H1 (cell line): ENCODE data around the gene ROS1.

Experiments used
- EGR1 ChIP-seq: IDR thresholded peaks from 2 replicates; pipeline ENCODE4 v1.6.1; 2011; ENCODE audit warnings: low read depth, low read length, borderline replicate concordance
- EZH2 ChIP-seq: fragments of 200-600 bp; sonication (generic); IDR thresholded peaks from 2 replicates; pipeline ENCODE4 v1.7.1; 2012; ENCODE audit warnings: low read depth, mild to moderate bottlenecking, moderate library complexity, low read length, inconsistent platforms; ENCODE audit not compliant: severe bottlenecking
- JUN ChIP-seq: IDR thresholded peaks from 2 replicates; pipeline ENCODE4 v1.6.1; 2011; ENCODE audit warnings: low read depth, mild to moderate bottlenecking, improper control_type of control experiment, low read length
- PHF8 ChIP-seq: fragments of 200-600 bp; sonication (generic); conservative IDR thresholded peaks from 2 replicates; pipeline ENCODE4 v1.7.1; 2012; ENCODE audit warnings: low read depth, mild to moderate bottlenecking, inconsistent platforms, low read length, moderate library complexity
- POLR2A ChIP-seq, 2 experiments: IDR thresholded peaks; 1 replicate in 1 of 2; 2 replicates in 1 of 2; pipeline ENCODE4 v1.6.1; 2011; ENCODE audit warnings: low read depth in 2 of 2, low read length in 2 of 2, mild to moderate bottlenecking in 2 of 2; ENCODE audit errors: control extremely low read depth in 1 of 2
- POLR2AphosphoS5 ChIP-seq: IDR thresholded peaks from 2 replicates; pipeline ENCODE4 v1.6.1; 2011; ENCODE audit warnings: low read depth, low read length
- RAD21 ChIP-seq, 2 experiments: IDR thresholded peaks in 1 of 2; conservative IDR thresholded peaks in 1 of 2; 2 replicates each; pipeline ENCODE4 v1.6.1; 2011; ENCODE audit warnings: low read depth in 2 of 2, low read length in 2 of 2, improper control_type of control experiment in 1 of 2, inconsistent platforms in 1 of 2, mild to moderate bottlenecking in 1 of 2, moderate library complexity in 1 of 2
- SIN3A ChIP-seq, 2 experiments: IDR thresholded peaks in 1 of 2; conservative IDR thresholded peaks in 1 of 2; 2 replicates each; pipeline ENCODE4 v1.6.1; 2011 to 2012; ENCODE audit warnings: low read length in 2 of 2, improper control_type of control experiment in 1 of 2, low read depth in 1 of 2, mild to moderate bottlenecking in 1 of 2
- TAF1 ChIP-seq: IDR thresholded peaks from 2 replicates; pipeline ENCODE4 v1.6.1; 2011; ENCODE audit warnings: mild to moderate bottlenecking, low read depth, low read length
- TF ChIP-seq, protein P1 (sequence below), 3 experiments: IDR thresholded peaks; 1 replicate in 2 of 3; 2 replicates in 1 of 3; pipeline versions ENCODE4 v1.5.1 to v1.6.1; 2011; ENCODE audit warnings: low read length in 3 of 3, mild to moderate bottlenecking in 3 of 3, inconsistent platforms in 2 of 3, low read depth in 1 of 3, moderate library complexity in 1 of 3; ENCODE audit not compliant: insufficient read depth in 1 of 3; ENCODE audit errors: control extremely low read depth in 1 of 3
- TF ChIP-seq, protein P2 (sequence below): IDR thresholded peaks from 2 replicates; pipeline ENCODE4 v1.6.1; 2012; ENCODE audit warnings: inconsistent platforms
- TF ChIP-seq, protein P3 (sequence below): IDR thresholded peaks from 2 replicates; pipeline ENCODE4 v1.6.1; 2011; ENCODE audit warnings: low read depth, mild to moderate bottlenecking, low read length; ENCODE audit not compliant: insufficient read depth

DNA sequence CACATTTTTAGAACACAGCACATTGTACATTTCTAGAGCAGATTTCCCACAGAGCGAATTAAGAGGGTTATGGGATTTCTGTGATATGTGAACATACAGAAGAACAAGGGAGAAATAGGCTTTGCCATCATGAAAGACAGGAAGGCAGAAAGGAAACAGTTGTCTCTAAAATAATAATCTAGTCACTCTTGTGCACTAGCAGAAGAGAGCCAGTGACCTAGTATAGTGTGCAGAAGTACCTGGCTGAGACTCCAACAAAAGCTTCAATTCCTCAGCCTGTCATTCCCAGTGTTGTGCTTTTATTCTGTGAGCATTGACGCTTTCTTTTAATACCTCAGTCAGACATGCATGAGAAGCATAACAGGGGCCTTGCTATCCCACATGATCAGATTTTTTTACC, 39.0 kb upstream of the ROS1 start:
- no peak for TF ChIP-seq POLR2A (IDR thresholded peaks at IDR 0.05; ENCODE audit: control extremely low read depth in 1 of 2, low read depth in 2 of 2, low read length in 2 of 2)
- no peak for TF ChIP-seq SIN3A (conservative IDR thresholded peaks at IDR 0.05 in 1 of 2, IDR thresholded peaks at IDR 0.05 in 1 of 2; ENCODE audit: low read depth in 1 of 2, low read length in 2 of 2)
- TF ChIP-seq TAF1 = no peak
- TF ChIP-seq, protein P1, sequence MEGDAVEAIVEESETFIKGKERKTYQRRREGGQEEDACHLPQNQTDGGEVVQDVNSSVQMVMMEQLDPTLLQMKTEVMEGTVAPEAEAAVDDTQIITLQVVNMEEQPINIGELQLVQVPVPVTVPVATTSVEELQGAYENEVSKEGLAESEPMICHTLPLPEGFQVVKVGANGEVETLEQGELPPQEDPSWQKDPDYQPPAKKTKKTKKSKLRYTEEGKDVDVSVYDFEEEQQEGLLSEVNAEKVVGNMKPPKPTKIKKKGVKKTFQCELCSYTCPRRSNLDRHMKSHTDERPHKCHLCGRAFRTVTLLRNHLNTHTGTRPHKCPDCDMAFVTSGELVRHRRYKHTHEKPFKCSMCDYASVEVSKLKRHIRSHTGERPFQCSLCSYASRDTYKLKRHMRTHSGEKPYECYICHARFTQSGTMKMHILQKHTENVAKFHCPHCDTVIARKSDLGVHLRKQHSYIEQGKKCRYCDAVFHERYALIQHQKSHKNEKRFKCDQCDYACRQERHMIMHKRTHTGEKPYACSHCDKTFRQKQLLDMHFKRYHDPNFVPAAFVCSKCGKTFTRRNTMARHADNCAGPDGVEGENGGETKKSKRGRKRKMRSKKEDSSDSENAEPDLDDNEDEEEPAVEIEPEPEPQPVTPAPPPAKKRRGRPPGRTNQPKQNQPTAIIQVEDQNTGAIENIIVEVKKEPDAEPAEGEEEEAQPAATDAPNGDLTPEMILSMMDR (IDR thresholded peaks at IDR 0.05; ENCODE audit: control extremely low read depth in 1 of 3, insufficient read depth in 1 of 3, low read depth in 1 of 3, low read length in 3 of 3) = no peak
- no peak for TF ChIP-seq EZH2
- TF ChIP-seq JUN = no peak
- TF ChIP-seq, protein P2, sequence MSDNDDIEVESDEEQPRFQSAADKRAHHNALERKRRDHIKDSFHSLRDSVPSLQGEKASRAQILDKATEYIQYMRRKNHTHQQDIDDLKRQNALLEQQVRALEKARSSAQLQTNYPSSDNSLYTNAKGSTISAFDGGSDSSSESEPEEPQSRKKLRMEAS = no peak
- no peak for TF ChIP-seq RAD21 (IDR thresholded peaks at IDR 0.05 in 1 of 2, conservative IDR thresholded peaks at IDR 0.05 in 1 of 2; ENCODE audit: low read depth in 2 of 2, low read length in 2 of 2)
- no peak for TF ChIP-seq EGR1
- TF ChIP-seq PHF8 = no peak
- TF ChIP-seq, protein P3, sequence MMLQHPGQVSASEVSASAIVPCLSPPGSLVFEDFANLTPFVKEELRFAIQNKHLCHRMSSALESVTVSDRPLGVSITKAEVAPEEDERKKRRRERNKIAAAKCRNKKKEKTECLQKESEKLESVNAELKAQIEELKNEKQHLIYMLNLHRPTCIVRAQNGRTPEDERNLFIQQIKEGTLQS = no peak
- no peak for TF ChIP-seq POLR2AphosphoS5
